ENCODE measurements around the gene FARSB.

DNA sequence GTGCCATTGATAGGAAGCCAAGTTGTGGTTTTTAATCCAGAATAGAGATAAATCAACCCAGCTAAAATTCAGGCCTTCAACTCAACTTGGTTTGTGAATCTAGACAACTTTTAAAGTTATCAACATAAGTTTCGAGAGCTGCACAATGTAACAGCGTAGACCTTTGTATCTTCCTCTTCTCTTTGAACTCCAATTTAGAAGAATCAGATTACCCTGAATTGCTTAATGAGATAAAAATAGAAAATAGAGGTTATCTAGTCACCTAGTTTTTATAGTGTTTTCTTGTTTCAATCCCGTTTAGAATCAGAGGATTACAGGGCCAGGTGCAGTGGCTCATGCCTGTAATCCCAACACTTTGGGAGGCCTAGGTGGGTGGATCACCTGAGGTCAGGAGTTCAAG is 27.9 kb upstream of the FARSB start:
- TF ChIP-seq, protein P1, sequence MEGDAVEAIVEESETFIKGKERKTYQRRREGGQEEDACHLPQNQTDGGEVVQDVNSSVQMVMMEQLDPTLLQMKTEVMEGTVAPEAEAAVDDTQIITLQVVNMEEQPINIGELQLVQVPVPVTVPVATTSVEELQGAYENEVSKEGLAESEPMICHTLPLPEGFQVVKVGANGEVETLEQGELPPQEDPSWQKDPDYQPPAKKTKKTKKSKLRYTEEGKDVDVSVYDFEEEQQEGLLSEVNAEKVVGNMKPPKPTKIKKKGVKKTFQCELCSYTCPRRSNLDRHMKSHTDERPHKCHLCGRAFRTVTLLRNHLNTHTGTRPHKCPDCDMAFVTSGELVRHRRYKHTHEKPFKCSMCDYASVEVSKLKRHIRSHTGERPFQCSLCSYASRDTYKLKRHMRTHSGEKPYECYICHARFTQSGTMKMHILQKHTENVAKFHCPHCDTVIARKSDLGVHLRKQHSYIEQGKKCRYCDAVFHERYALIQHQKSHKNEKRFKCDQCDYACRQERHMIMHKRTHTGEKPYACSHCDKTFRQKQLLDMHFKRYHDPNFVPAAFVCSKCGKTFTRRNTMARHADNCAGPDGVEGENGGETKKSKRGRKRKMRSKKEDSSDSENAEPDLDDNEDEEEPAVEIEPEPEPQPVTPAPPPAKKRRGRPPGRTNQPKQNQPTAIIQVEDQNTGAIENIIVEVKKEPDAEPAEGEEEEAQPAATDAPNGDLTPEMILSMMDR (IDR thresholded peaks at IDR 0.05), result no peak
- no peak for TF ChIP-seq POLR2AphosphoS5 (IDR thresholded peaks at IDR 0.05)
- TF ChIP-seq POLR2A (IDR thresholded peaks at IDR 0.05), result no peak

All from gastroesophageal sphincter (tissue), 3 donors.